H9 (cell line): ENCODE data around the gene ZMAT5. TPM values are rescaled to one million over a fixed set of nuclear protein-coding genes. Genes with fewer than 3 reads are reported as not detected.

ENCODE experiments used
- DNase-seq: peaks from one replicate; pipeline ENCODE4 v3.0.0-alpha.2; 2017
- H2AFZ ChIP-seq: one replicate; pipeline ENCODE4 v1.6.1; 2013; ENCODE audit warnings: mild to moderate bottlenecking, low read length, control low read depth, moderate library complexity
- H2AK5ac ChIP-seq: 2 replicates; pipeline ENCODE4 v1.6.1; 2013; ENCODE audit warnings: low read length, control low read depth, mixed read lengths; ENCODE audit not compliant: insufficient read length
- H2BK120ac ChIP-seq: one replicate; pipeline ENCODE4 v1.6.1; 2013; ENCODE audit warnings: low read depth, mild to moderate bottlenecking, low read length, control low read depth, inconsistent platforms; ENCODE audit not compliant: poor library complexity, severe bottlenecking
- H2BK12ac ChIP-seq: 2 replicates; pipeline ENCODE4 v1.6.1; 2013; ENCODE audit warnings: low read length, control low read depth, mixed read lengths, low read depth; ENCODE audit not compliant: insufficient read length
- H2BK15ac ChIP-seq: 2 replicates; pipeline ENCODE4 v1.6.1; 2013; ENCODE audit warnings: low read depth, low read length, control low read depth
- H2BK20ac ChIP-seq: one replicate; pipeline ENCODE4 v1.6.1; 2013; ENCODE audit warnings: low read depth, mild to moderate bottlenecking, low read length, control low read depth, inconsistent platforms; ENCODE audit not compliant: poor library complexity, severe bottlenecking
- H2BK5ac ChIP-seq: 2 replicates; pipeline ENCODE4 v1.6.1; 2013; ENCODE audit warnings: low read length, control low read depth, mixed read lengths; ENCODE audit not compliant: insufficient read length
- H3K14ac ChIP-seq: 2 replicates; pipeline ENCODE4 v1.6.1; 2013; ENCODE audit warnings: low read length, control low read depth; ENCODE audit not compliant: insufficient read depth
- H3K18ac ChIP-seq: 2 replicates; pipeline ENCODE4 v1.6.1; 2013; ENCODE audit warnings: low read depth, mild to moderate bottlenecking, mixed read lengths, low read length, control low read depth; ENCODE audit not compliant: insufficient read length
- H3K23ac ChIP-seq: 2 replicates; pipeline ENCODE4 v1.6.1; 2013; ENCODE audit warnings: low read length, control low read depth, mixed read lengths, low read depth; ENCODE audit not compliant: insufficient read length
- H3K23me2 ChIP-seq: 2 replicates; pipeline ENCODE4 v1.6.1; 2013; ENCODE audit warnings: low read depth, mild to moderate bottlenecking, mixed read lengths, low read length, control low read depth; ENCODE audit not compliant: insufficient read length, poor library complexity, severe bottlenecking
- H3K27ac ChIP-seq: 2 replicates; pipeline ENCODE4 v1.5.1; 2013; ENCODE audit warnings: low read length, control low read depth, mixed read lengths, low read depth; ENCODE audit not compliant: insufficient read length
- H3K27me3 ChIP-seq: 2 replicates; pipeline ENCODE4 v1.6.1; 2013; ENCODE audit warnings: low read length, control low read depth, inconsistent platforms; ENCODE audit not compliant: insufficient read depth
- H3K4ac ChIP-seq: 2 replicates; pipeline ENCODE4 v1.6.1; 2013; ENCODE audit warnings: low read depth, mild to moderate bottlenecking, control low read depth, inconsistent platforms, low read length, moderate library complexity
- H3K4me1 ChIP-seq: 2 replicates; pipeline ENCODE4 v1.6.1; 2013; ENCODE audit warnings: low read length, control low read depth, inconsistent platforms; ENCODE audit not compliant: insufficient read depth
- H3K4me2 ChIP-seq: 2 replicates; pipeline ENCODE4 v1.6.1; 2013; ENCODE audit warnings: low read length, control low read depth, mixed read lengths; ENCODE audit not compliant: insufficient read length, insufficient read depth
- H3K56ac ChIP-seq: 2 replicates; pipeline ENCODE4 v1.6.1; 2013; ENCODE audit warnings: low read depth, mild to moderate bottlenecking, mixed read lengths, low read length, control low read depth; ENCODE audit not compliant: insufficient read length
- H3K79me1 ChIP-seq: 2 replicates; pipeline ENCODE4 v1.6.1; 2013; ENCODE audit warnings: low read depth, mild to moderate bottlenecking, moderate library complexity, low read length, control low read depth, inconsistent platforms; ENCODE audit not compliant: insufficient read depth, poor library complexity, severe bottlenecking
- H3K79me2 ChIP-seq: 2 replicates; pipeline ENCODE4 v1.6.1; 2013; ENCODE audit warnings: low read length, control low read depth, inconsistent platforms; ENCODE audit not compliant: insufficient read depth
- H3K9ac ChIP-seq: 2 replicates; pipeline ENCODE4 v1.6.1; 2013; ENCODE audit warnings: low read length, control low read depth, mixed read lengths; ENCODE audit not compliant: insufficient read length; ENCODE audit errors: extremely low read depth
- H3K9me3 ChIP-seq: one replicate; pipeline ENCODE4 v1.6.1; 2013; ENCODE audit warnings: low read depth, low read length, inconsistent platforms; ENCODE audit not compliant: control insufficient read depth
- H3T11ph ChIP-seq: one replicate; pipeline ENCODE4 v1.6.1; 2013; ENCODE audit warnings: mild to moderate bottlenecking, low read length, control low read depth, inconsistent platforms
- H4K20me1 ChIP-seq: one replicate; pipeline ENCODE4 v1.6.1; 2013; ENCODE audit not compliant: control insufficient read depth, insufficient read length, insufficient read depth
- H4K5ac ChIP-seq: 2 replicates; pipeline ENCODE4 v1.6.1; 2013; ENCODE audit warnings: low read depth, mild to moderate bottlenecking, mixed read lengths, low read length, control low read depth; ENCODE audit not compliant: insufficient read length
- H4K8ac ChIP-seq: replicated peaks from 2 replicates; pipeline ENCODE4 v1.6.1; 2013; ENCODE audit warnings: low read length, control low read depth, mixed read lengths, low read depth; ENCODE audit not compliant: insufficient read length
- H4K91ac ChIP-seq: 2 replicates; pipeline ENCODE4 v1.6.1; 2013; ENCODE audit warnings: low read depth, mild to moderate bottlenecking, moderate library complexity, mixed read lengths, low read length, control low read depth; ENCODE audit not compliant: insufficient read length
- H3K27ac Mint-ChIP-seq, 3 experiments: 2 replicates in 2 of 3; 3 replicates in 1 of 3; pipeline ENCODE4 v1.8.0; 2020 to 2021; ENCODE audit warnings: mixed read lengths in 3 of 3, mild to moderate bottlenecking in 1 of 3, moderate library complexity in 1 of 3
- H3K27me3 Mint-ChIP-seq: 2 replicates; pipeline ENCODE4 v1.8.0; 2021; ENCODE audit warnings: low read depth, mild to moderate bottlenecking, moderate library complexity, mixed read lengths
- H3K36me3 Mint-ChIP-seq, 3 experiments: 2 replicates in 2 of 3; 3 replicates in 1 of 3; pipeline ENCODE4 v1.8.0; 2020 to 2021; ENCODE audit warnings: low read depth in 3 of 3, mixed read lengths in 3 of 3; ENCODE audit not compliant: insufficient read depth in 1 of 3
- H3K4me1 Mint-ChIP-seq, 2 experiments: 2 replicates each; pipeline ENCODE4 v1.8.0; 2020; ENCODE audit warnings: mixed read lengths in 2 of 2
- H3K4me3 Mint-ChIP-seq, 2 experiments: 2 replicates in 1 of 2; 3 replicates in 1 of 2; pipeline ENCODE4 v1.8.0; 2020 to 2021; ENCODE audit warnings: mild to moderate bottlenecking in 2 of 2, mixed read lengths in 2 of 2, moderate library complexity in 1 of 2
- H3K9me3 Mint-ChIP-seq, 2 experiments: 2 replicates in 1 of 2; 3 replicates in 1 of 2; pipeline ENCODE4 v1.8.0; 2020; ENCODE audit warnings: mild to moderate bottlenecking in 2 of 2, mixed read lengths in 2 of 2, moderate library complexity in 1 of 2
- WGBS: extraction: QIAGEN DNeasy Blood & Tissue Kit; methylation state at CpG from one replicate; pipeline ENCODE4 v1.1.7; 2013; ENCODE audit warnings: missing lambda C conversion rate, low lambda C conversion rate, mixed read lengths; ENCODE audit not compliant: insufficient read length; ENCODE audit errors: extremely low coverage; 5-methylcytosine and 5-hydroxymethylcytosine counted together
- total RNA-seq: library from RNA; stranded (reverse); gene quantifications from 2 replicates; pipeline ENCODE4 v1.2.1, GENCODE V29; 2021
- TF ChIP-seq, protein P1 (sequence below): fragments of 200-600 bp; sonication (generic); conservative IDR thresholded peaks from 3 replicates; pipeline ENCODE4 v1.8.0; 2021; ENCODE audit warnings: antibody characterized with exemption, mild to moderate bottlenecking

The ZMAT5 gene
- total RNA-seq, 1 experiment from 2014 or later = 13.9 TPM

DNA sequence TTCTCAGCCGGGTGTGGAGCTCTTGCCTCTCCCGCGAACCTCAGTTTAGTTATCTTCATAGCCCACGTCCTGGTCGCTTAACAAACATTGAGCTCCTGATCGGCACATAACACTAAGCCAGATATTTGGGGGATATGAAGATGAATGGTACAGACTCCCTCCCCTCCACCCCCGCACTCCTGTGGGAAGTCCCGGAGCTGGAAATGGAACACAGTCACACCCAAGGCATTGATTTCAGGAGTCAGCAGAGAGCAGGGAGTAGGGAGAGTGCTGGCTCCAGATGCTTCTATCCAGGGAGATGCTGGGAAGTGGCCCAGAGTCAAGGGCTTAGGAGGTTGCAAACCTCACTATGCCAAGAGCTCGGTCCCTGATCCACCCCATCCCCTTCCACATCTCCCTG, 73.1 kb downstream of the ZMAT5 start:
- H3T11ph ChIP-seq = no peak overlapping the region
- H2BK12ac ChIP-seq = no peak overlapping the region
- peaks cover 2% of the 10 kb centered on the region; the same call in 1 of the 2 replicates for H3K27me3 Mint-ChIP-seq
- H3K18ac ChIP-seq = no peak overlapping the region
- no peaks in the 10 kb centered on the region for H3K23me2 ChIP-seq
- H3K14ac ChIP-seq = no peak overlapping the region
- peaks cover 3% of the 10 kb centered on the region; the same call in 1 of the 2 replicates for H3K4me1 ChIP-seq
- H2AK5ac ChIP-seq = no peak overlapping the region
- no peaks in the 10 kb centered on the region for H3K79me2 ChIP-seq
- H3K56ac ChIP-seq = no peak overlapping the region
- H2BK20ac ChIP-seq = no peak overlapping the region
- no peak overlapping the region for H2BK5ac ChIP-seq
- no peak overlapping the region for H3K4me2 ChIP-seq
- no peak overlapping the region for H3K4ac ChIP-seq
- no peak overlapping the region for H2BK15ac ChIP-seq
- no peaks in the 10 kb centered on the region for H3K27me3 ChIP-seq
- TF ChIP-seq, protein P1, sequence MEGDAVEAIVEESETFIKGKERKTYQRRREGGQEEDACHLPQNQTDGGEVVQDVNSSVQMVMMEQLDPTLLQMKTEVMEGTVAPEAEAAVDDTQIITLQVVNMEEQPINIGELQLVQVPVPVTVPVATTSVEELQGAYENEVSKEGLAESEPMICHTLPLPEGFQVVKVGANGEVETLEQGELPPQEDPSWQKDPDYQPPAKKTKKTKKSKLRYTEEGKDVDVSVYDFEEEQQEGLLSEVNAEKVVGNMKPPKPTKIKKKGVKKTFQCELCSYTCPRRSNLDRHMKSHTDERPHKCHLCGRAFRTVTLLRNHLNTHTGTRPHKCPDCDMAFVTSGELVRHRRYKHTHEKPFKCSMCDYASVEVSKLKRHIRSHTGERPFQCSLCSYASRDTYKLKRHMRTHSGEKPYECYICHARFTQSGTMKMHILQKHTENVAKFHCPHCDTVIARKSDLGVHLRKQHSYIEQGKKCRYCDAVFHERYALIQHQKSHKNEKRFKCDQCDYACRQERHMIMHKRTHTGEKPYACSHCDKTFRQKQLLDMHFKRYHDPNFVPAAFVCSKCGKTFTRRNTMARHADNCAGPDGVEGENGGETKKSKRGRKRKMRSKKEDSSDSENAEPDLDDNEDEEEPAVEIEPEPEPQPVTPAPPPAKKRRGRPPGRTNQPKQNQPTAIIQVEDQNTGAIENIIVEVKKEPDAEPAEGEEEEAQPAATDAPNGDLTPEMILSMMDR = no peak
- H2AFZ ChIP-seq = no peak overlapping the region
- H2BK120ac ChIP-seq = no peak overlapping the region
- no CpG with 5 or more reads among the region's 9 CpGs for WGBS
- no peaks in the 10 kb centered on the region for H3K79me1 ChIP-seq
- no peaks in the 10 kb centered on the region for H4K20me1 ChIP-seq
- no peak overlapping the region for H4K5ac ChIP-seq
- no peak overlapping the region for H3K4me3 Mint-ChIP-seq
- H4K8ac ChIP-seq = no peak overlapping the region
- H3K9me3 ChIP-seq = no peaks in the 10 kb centered on the region
- no peak overlapping the region for H3K27ac Mint-ChIP-seq
- H3K36me3 Mint-ChIP-seq = peaks cover 8 to 27% (median 12%) of the 10 kb centered on the region in 3 experiments; a peak in 6 of 7 replicates
- H3K23ac ChIP-seq = no peak overlapping the region
- H3K4me1 Mint-ChIP-seq = peaks cover 41 to 47% of the 10 kb centered on the region in 2 experiments
- H3K27ac ChIP-seq = no peak overlapping the region
- H3K9me3 Mint-ChIP-seq = no peaks in the 10 kb centered on the region
- no peak overlapping the region for H4K91ac ChIP-seq
- H3K9ac ChIP-seq = no peak overlapping the region
- DNase-seq = no peak
